Stimulated activated naive CD4-positive, alpha-beta T cell treated with Interleukin-2 at 50 U/mL for 16 hours (primary cell): ENCODE data around the gene ODAD4.
"Not testable (repeated sequence)": the region's sequence is repeated elsewhere in the genome, so short reads cannot be mapped to it uniquely, and the experiment has no call there.

Experiments
- DNase-seq: peaks from one replicate; lab custom pipeline; 2025; lab: John Stamatoyannopoulos, UW

The ODAD4 gene

GRCh38 chr17:42002175-42002791 lies 71.9 kb downstream of the ODAD4 start:
- DNase-seq: no peak

GRCh38 chr17:42002792-42003301 lies 72.4 kb downstream of the ODAD4 start:
- no peak for DNase-seq

- DNase-seq: no peak
These were observed 74.7 kb downstream of the ODAD4 start for GRCh38 chr17:42005166-42005565.

GRCh38 chr17:42009170-42009569 lies 78.8 kb downstream of the ODAD4 start:
- DNase-seq: no peak

GRCh38 chr17:42010266-42010680 lies 79.9 kb downstream of the ODAD4 start:
- not testable (repeated sequence) for DNase-seq

GRCh38 chr17:42010898-42011516 lies 80.6 kb downstream of the ODAD4 start:
- DNase-seq: no peak

- DNase-seq: not testable (repeated sequence)
These were observed 81.9 kb downstream of the ODAD4 start for GRCh38 chr17:42012363-42012762.

- DNase-seq: not testable (repeated sequence)
These were observed 83.3 kb downstream of the ODAD4 start for GRCh38 chr17:42013740-42014139.
